HG03575 (cell line): ENCODE measurements around the gene TUFT1.

ENCODE experiments used
- ATAC-seq: cut with Tn5 transposase; IDR thresholded peaks from one replicate; pipeline ENCODE4 v1.9.1; 2021; ENCODE audit not compliant: unreplicated experiment, insufficient number of reproducible peaks, low FRiP score; ENCODE audit errors: extremely low read depth

Gene TUFT1

DNA sequence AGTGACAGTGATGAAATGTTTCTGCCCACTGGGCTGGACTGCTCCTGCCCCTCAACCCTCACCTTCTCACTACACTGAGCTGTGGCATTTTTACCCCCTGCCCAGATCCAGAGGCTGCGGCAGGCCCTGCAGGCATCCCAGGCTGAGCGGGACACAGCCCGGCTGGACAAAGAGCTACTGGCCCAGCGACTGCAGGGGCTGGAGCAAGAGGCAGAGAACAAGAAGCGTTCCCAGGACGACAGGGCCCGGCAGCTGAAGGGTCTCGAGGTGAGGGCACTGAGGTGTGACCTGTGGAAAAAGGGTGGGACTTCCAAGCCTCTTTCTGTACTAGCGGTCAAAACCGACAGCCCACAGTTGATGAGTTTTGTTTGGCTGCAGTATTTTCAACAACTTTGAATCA, 6.2 kb upstream of the TUFT1 start:
- ATAC-seq = no peak

DNA sequence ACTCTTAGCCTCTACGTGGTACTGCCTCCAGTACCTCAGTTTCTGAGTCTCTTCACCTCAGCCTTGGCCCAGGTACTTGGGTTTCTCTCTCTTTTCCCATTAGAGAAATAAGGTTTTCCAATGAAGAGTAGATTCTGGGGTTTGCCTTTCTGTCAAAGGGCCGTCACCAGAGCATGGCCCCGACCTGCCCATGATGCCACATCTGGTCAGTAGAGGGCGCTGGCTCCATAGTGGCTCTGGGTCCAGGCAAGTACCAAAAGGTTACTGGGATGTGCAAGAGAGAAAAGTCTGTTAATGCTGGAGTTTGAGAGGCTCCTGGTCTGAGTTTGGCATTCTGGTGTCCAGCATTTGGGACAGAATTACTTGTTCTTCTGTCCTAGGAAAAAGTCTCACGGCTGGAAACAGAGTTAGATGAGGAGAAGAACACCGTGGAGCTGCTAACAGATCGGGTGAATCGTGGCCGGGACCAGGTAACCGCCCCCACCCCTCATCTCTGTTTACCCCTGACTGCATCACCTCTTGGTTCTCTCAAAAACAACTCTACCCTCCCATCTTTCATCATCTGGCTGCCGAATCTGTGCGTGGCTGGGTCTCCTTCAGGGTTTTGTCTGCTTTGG, 5.3 kb upstream of the TUFT1 start:
- no peak for ATAC-seq

DNA sequence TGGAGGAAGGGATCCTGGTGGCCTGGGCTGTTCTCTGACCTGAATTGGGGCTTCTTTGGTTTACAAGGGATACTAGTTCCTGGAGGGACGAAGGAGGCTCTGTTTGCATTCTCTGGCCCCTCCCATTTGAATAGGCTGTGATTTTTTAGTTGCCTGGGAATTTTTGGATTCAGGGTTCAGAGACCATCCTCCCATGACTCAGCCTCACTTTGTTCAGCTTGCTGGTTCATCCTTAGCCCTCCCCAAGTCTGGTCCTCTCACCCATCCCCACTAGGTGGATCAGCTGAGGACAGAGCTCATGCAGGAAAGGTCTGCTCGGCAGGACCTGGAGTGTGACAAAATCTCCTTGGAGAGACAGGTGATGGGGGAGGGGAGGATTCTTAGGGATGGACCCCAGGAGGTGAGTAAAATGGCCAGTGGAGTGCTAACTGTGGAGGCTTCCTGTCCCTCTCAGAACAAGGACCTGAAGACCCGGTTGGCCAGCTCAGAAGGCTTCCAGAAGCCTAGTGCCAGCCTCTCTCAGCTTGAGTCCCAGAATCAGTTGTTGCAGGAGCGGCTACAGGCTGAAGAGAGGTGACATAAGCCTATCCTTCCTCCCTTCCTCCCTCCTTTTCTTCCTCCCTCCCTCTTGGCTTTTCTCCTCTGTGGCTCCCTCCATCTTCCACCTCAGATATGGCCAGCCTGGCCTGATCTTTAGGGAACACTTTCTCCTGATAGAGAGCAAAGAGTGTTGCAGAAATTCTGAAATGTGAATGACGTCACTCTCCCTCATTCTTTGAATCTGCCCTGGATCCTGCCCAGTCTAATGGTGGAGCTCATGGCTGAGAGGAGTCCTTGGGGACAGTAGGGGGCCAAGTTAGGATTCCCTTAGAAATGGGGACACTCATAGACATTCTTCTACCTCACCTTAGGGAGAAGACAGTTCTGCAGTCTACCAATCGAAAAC, 4.5 kb upstream of the TUFT1 start:
- ATAC-seq = no peak

DNA sequence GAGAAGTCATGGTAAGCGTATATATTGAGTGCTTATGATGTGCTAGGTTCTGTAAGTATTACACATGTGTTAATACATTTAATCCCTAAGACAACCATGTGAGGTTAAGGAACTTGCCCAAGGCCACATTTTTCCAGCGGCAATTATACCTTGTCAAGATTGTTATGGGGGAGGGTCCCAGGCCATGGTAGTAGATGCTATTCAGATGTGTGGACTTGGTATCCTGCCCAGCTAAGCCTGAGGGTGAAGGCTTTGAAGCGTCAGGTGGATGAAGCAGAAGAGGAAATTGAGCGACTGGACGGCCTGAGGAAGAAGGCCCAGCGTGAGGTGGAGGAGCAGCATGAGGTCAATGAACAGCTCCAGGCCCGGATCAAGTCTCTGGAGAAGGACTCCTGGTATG, 3.6 kb upstream of the TUFT1 start:
- no peak for ATAC-seq

DNA sequence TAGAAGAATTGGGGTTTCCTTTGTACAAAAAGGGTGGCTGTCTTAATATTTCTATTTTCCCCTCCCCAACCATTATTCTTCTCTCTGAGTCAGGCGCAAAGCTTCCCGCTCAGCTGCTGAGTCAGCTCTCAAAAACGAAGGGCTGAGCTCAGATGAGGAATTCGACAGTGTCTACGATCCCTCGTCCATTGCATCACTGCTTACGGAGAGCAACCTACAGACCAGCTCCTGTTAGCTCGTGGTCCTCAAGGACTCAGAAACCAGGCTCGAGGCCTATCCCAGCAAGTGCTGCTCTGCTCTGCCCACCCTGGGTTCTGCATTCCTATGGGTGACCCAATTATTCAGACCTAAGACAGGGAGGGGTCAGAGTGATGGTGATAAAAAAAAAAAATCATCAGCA, 3.0 kb upstream of the TUFT1 start:
- no peak for ATAC-seq

DNA sequence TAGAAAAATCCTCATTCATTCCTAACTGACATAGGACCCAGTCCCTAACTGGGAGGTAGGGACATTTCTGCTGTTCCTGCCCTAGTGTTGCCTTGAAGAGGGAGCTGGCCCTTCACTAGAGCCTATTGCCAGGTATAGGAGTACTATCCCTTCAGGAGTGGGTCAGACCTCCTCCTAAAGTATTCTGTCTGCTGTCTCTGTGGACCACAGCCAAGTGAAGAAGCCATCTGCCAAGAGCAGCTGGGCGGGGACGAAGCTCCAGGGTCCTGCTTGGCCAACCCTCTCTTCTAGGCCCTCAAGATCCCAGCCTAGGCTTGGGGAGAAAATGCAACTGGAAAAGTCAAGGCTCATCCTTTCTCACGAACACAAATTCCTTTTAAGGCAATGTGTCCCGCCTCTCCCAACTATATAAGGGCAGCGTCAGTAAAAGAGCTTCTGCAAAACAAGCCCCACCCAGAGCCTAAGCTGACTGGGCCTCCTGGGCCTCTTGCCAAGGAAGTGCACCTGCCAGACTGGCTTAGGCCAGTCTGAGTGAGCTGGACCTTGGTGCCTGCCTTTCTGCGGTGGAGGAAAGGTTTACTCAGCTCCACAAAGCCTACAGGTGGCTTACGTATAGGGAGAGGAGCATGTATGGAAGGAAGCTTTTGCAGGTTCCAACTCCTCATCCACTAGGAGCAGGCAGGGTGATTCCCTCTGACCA, 638 bp upstream of the TUFT1 start:
- no peak for ATAC-seq

DNA sequence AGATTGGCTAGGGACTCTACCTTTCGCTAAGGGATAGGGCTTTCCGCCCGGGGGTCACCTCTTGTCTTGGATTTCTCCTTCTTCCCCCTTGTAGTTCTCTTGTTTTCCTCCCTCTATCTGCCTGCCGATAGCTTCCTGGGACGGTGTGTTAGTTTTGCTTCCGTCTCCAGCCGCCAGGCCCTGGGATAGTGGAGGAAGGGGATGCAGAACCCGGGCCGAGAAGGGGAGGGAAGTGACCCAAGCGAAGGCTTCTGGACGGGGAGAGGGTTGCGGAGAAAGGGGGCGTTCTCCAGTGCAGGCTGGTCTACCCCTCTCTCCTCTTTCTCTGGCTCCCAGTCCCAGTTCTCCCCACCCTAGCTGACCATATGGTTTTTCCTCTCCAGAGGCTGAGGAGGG, 871 bp downstream of the TUFT1 start:
- ATAC-seq = no peak

DNA sequence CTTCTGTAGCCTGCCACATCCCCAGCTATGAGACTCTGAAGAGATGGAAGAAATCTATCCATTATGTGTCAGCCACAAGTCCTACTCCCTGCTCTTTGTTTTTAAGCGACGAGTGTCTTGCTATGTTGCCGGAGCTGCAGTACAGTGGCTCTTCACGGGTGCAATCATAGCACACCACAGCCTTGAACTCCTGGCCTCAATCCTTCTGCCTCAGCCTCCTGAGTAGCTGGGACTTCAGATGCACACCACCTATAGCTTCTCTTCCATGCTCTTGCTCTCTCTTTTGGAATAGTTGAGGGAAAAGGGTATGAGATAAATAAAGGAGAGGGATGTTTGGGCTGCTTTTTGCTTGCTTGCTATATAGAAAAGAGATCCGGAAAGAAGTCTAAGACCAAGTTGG, 1.6 kb downstream of the TUFT1 start:
- ATAC-seq = no peak

DNA sequence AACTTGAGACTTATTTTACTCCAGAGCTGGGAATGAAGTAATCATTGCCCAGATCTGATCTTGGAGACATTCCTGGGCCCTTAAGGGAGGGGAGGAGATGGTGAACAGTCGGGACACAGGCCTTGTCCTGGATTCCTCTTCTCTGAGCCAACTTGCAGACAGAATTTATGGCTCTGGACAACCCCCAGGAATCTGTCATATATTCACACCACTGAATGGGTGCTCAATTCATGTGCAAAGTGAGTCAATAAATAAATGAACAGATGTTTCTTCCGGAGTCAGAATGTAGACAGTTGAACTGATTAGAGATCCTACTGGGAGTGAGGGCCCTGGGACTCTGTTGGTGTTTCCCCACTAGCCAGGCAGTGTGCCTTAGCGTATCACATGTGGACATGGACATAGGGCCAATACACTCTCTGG, 2.6 kb downstream of the TUFT1 start:
- ATAC-seq = no peak

DNA sequence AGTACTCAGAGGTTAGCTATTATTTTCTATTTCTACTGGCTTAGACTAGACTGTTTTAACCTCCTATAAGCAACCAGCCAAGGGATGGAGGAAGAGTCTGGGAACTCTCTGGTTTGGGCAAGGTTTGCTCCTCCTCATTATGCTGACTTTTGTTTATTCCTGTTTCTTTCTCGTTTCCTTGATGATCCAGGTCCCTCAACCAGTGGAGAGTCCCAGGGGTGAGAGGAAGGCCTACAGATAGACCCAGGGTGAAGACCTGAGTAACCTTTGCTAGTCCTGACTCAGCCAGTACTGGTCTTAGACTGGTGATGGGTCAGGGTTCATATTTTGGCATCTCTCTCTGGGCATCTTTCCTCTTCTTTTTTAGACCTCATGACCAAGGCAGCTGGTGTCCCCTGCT, 5.4 kb downstream of the TUFT1 start:
- no peak for ATAC-seq

DNA sequence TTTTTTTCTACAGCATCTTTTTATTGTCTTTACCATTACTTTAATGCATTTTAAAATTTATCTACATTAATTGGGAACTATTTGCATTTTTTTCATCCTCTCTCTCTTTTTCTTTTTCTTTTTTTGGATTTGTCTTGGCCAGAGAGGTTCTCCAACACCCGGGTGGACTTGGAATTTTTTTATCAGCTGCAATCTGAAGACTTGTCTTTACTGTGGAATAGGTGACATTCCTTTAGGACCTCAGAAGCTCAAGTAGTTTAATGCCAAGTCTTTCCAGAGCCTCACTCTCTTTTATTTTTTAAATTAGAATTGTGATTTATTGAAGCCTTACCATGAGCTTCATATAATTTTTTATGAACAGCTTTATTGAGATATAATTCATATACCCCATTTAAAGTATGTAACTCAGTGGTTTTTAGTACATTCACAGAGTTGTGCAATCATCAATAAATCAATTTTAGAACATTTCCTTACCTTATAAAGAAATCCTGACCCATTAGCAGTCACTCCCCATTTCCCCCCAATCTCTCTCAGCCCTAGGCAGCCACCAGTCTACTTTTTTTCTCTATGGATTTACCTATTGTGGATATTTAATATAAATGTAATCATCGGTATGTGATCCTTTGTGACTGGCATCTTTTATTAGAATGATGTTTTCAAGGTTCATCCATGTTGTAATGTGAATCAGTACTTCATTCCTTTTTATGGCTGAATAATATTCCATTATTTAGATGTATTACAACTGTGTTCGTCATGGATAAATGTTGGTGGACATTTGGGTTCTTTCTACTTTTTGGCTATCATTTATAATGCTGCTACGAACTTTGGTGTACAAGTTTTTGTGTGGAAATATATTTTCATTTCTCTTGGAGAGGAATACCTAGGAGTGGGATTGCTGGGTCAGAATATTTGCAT, 6.2 kb downstream of the TUFT1 start:
- no peak for ATAC-seq

DNA sequence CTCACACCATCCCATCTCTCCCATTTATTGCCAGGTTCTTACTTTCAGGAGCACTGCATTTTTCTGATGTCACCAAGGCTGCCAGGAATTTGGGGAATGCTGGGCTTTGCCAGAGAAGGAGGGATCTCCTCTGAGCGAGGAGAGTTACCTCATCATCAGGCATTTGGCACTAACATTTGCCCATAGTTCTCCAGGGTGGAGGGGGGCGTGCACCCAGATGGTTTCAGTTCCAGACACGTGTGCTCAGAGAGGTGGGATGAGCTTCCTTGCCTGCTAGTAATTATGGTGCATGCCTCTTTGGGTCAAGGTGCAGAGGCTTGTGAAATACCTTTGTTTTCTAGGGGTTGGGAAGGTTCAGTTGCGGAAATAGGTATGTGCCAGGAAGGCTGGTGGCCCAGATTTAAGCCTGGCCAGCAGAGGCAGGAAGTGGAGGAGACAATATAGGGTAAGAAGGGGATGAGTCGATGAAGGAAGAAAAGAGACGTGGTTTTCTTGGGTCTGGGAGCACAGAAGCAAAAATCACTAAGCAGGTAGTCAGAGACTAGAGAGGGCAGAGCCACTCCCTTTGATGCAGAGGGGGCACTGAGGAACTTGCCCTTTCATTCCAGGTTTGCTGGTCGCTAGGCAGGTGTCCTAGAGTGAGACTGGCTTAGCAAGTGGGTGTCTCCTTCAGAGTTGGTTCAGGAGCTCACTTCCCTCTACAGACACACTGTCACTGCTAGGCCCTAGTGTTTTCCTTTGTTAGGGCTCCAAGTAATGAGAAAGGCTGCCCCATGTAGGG, 7.2 kb downstream of the TUFT1 start:
- no peak for ATAC-seq

DNA sequence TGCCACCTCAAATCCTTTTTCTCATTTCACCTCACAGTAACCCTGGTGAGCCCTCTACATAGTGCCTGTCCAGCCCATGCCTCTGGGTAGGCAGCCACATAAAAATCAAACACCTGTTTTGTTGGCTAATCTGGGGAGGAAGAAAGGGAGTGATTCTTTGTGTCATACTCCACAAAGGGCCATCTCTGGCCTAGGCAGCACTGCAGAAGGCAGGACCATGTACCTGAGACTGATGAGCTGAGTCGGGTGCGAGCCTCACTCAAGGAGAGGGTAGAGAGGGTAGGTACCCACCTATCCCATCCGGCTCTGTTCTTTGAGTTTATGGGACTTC, 7.8 kb downstream of the TUFT1 start:
- ATAC-seq = no peak

DNA sequence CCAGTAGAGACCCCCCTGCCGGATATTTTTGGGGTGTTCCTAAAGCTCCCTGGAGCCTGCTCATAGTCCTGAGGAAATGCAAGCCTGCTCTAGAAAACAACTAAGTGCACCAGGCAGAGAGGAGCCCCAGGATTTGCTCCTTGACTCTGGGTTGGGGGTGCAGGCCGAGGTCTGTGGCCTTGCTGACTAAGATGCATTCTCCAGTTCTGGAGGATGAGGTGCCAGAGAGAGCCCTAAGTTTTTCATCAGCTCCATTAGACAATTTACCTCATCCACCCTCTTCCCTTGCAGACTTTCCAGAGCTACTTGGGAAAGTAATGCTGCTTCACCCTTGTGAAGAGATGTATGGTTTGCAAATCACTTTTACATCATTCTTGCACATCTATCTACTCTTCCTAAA, 9.1 kb downstream of the TUFT1 start:
- no peak for ATAC-seq

DNA sequence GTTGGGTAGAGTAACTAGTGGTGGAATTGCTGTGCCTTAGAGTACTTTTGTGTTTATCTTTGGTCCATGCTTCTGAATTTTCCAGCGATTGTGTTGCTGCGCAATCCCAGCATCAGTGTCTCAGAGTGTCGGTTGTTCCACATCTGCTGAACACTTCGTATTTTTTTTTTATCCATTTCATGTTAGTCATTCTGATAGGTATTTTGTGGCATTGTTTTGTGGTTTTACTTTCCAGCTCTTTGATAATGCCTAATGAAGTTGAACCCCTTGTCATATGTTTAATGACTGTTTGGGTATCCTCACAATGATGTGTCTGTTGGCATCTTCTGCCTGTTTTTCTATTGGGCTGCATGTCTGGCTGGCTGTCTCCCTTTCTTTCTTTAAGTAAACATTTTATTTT, 13.6 kb downstream of the TUFT1 start:
- no peak for ATAC-seq

DNA sequence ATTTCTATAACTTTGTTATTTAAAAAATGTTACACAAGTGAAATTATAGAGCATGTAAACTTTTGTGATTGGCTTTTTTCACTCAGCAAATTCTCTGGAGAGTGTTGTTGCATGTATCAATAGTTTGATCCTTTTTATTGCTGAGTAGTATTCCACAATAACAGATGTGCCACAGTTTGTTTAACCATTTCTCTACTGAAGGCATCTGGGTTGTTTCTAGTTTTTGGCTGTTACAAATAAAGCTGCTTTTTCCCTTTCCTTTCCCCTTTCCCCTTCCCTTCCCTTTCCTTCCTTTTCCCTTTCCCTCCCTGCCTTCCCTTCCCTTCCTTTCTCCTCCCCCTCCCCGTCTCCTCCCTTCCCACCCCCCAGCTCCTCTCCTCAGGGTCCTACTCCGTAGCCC, 15.9 kb downstream of the TUFT1 start:
- ATAC-seq = no peak

DNA sequence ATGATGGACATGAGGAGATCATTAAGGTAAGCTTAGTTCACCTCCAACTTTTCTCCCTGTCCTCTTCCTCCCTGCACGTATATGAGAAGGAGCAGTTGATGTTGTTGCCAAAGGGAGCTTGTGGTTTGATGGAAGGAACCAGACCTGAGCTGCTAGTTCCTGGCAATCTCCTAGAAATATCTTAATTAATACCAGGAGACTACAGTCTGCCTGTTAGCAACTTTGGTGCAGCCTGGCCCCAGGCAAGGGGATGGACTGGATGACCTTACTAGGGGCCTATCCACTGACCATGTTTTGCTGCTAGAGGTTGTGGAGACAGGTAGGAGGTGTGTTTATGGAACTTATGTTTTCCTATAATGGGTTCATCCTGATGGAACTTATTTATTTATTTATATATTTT, 22.6 kb downstream of the TUFT1 start:
- no peak for ATAC-seq

DNA sequence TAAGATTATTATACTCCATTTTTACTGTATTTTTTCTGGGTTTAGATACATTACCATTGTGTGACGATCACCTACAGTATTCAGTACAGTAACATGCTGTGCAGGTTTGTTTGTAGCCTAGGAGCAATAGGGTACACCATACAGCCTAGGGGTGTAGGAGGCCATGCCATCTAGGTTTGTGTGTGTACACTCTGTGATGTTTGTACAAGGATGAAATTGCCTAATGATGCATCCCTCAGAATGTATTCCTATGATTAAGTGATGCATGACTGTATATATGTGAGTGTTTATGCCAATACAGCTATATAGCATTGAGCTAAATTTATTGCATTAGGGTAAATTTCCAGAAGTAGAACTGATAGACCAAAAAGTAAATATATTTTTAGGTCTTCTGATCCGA, 23.3 kb downstream of the TUFT1 start:
- no peak for ATAC-seq
